ENCODE measurements around the gene PPP2R3B. TPM values are rescaled to one million over a fixed set of nuclear protein-coding genes. Genes with fewer than 3 reads are reported as not detected.

Gene PPP2R3B
- total RNA-seq, 2 donors from 2014 or later: 6.8 to 14.5 TPM

- no peak overlapping the region for H3K4me3 ChIP-seq
- no peaks in the 10 kb centered on the region for H3K27me3 ChIP-seq (replicated peaks; ENCODE audit: insufficient read depth)
- no peaks in the 10 kb centered on the region for H3K9me3 ChIP-seq
- peaks cover 22% of the 10 kb centered on the region for H3K36me3 ChIP-seq
- no peaks in the 10 kb centered on the region for H3K4me1 ChIP-seq (ENCODE audit: control insufficient read depth in 1 of 2, low read depth in 2 of 2)
- no peak overlapping the region for H3K27ac ChIP-seq
- no peak for ATAC-seq (ENCODE audit: insufficient number of reproducible peaks, low FRiP score, low read depth)
- no peak for DNase-seq (ENCODE audit: low spot score)
- no peak for TF ChIP-seq CTCF (IDR thresholded peaks at IDR 0.05)
Observed at GRCh38 chrX:290476-291166, 96.1 kb downstream of the PPP2R3B start.

GRCh38 chrX:288561-288991, 98.1 kb downstream of the PPP2R3B start:
- Histone ChIP-seq H3K4me1 (ENCODE audit: control insufficient read depth in 1 of 2, low read depth in 2 of 2) (no peaks in the 10 kb centered on the region), H3K9me3 (no peaks in the 10 kb centered on the region), H3K27me3 (replicated peaks; ENCODE audit: insufficient read depth) (no peaks in the 10 kb centered on the region), H3K36me3 (peaks cover 20% of the 10 kb centered on the region), H3K27ac (no peak overlapping the region), H3K4me3 (no peak overlapping the region)
- no peak for TF ChIP-seq CTCF (IDR thresholded peaks at IDR 0.05)
- ATAC-seq (ENCODE audit: insufficient number of reproducible peaks, low FRiP score, low read depth): no peak
- DNase-seq (ENCODE audit: low spot score): no peak

GRCh38 chrX:287670-288069, 99.0 kb downstream of the PPP2R3B start:
- no peak for ATAC-seq (ENCODE audit: insufficient number of reproducible peaks, low FRiP score, low read depth)
- Histone ChIP-seq H3K27me3 (replicated peaks; ENCODE audit: insufficient read depth) (no peaks in the 10 kb centered on the region), H3K4me3 (no peak overlapping the region), H3K36me3 (peaks cover 11% of the 10 kb centered on the region), H3K4me1 (ENCODE audit: control insufficient read depth in 1 of 2, low read depth in 2 of 2) (no peaks in the 10 kb centered on the region), H3K27ac (no peak overlapping the region), H3K9me3 (no peaks in the 10 kb centered on the region)
- no peak for TF ChIP-seq CTCF (IDR thresholded peaks at IDR 0.05)
- DNase-seq (ENCODE audit: low spot score): no peak

- Histone ChIP-seq H3K27me3 (replicated peaks; ENCODE audit: insufficient read depth) (no peaks in the 10 kb centered on the region), H3K36me3 (peaks cover 3% of the 10 kb centered on the region), H3K27ac (no peak overlapping the region), H3K4me1 (ENCODE audit: control insufficient read depth in 1 of 2, low read depth in 2 of 2) (no peaks in the 10 kb centered on the region), H3K4me3 (no peak overlapping the region), H3K9me3 (no peaks in the 10 kb centered on the region)
- no peak for TF ChIP-seq CTCF (IDR thresholded peaks at IDR 0.05)
- DNase-seq (ENCODE audit: low spot score): no peak
- no peak for ATAC-seq (ENCODE audit: insufficient number of reproducible peaks, low FRiP score, low read depth)
Observed at GRCh38 chrX:285076-285677, 101.5 kb downstream of the PPP2R3B start.

Other genes with a start within 250 kb of the PPP2R3B start
- gene PLCXD1, start 105.5 kb downstream of the PPP2R3B start, total RNA-seq: 10 to 100 TPM; 14.5 to 29.0 TPM
- gene GTPBP6, start 68.1 kb downstream of the PPP2R3B start, total RNA-seq: 10 to 100 TPM; 32.6 to 33.5 TPM
- gene SHOX, start 243.9 kb upstream of the PPP2R3B start, total RNA-seq: under 1 TPM in 1 of 2 donors, not detected in 1; 0.21 TPM

Measured in thoracic aorta (tissue), 2 donors.